ENCODE measurements around the gene COTL1. TPM values are rescaled to one million over a fixed set of nuclear protein-coding genes. Genes with fewer than 3 reads are reported as not detected.
A peak's percentile ranks its signal among the peaks of the same experiment; 100 is the strongest.

The COTL1 gene
- total and polyA plus RNA-seq, 11 donors, result 5.2 to 120 (median 11.0) TPM

- Histone ChIP-seq H3K4me1 (peaks cover 0 to 39% (median 0%) of the 10 kb centered on the region in 12 donors), H3K27ac (no peak overlapping the region), H3K27me3 (no peaks in the 10 kb centered on the region), H3K4me3 (no peak overlapping the region), H3K9me3 (peaks cover 0 to 4% (median 0%) of the 10 kb centered on the region in 12 donors), H3K36me3 (peaks cover 0 to 34% (median 0%) of the 10 kb centered on the region in 9 donors)
- intact Hi-C loops (cut with DNase I), result no loop called here
- ATAC-seq (no peak), DNase-seq (no peak)
- WGBS, 4 donors, result 58 to 75% (median 65%) methylated on average over 11 of the region's 11 CpGs
- TF ChIP-seq CTCF (IDR thresholded peaks at IDR 0.05), result no peak
- TF ChIP-seq POLR2A (IDR thresholded peaks at IDR 0.05), result no peak
Observed at GRCh38 chr16:84592718-84593117, 25.2 kb downstream of the COTL1 start.

- Histone ChIP-seq H3K27ac (no peak overlapping the region), H3K36me3 (peaks cover 0 to 39% (median 0%) of the 10 kb centered on the region in 9 donors), H3K4me3 (no peak overlapping the region), H3K9me3 (peaks cover 0 to 4% (median 0%) of the 10 kb centered on the region in 12 donors), H3K4me1 (peaks cover 0 to 37% (median 0%) of the 10 kb centered on the region in 12 donors), H3K27me3 (no peaks in the 10 kb centered on the region)
- no peak for TF ChIP-seq CTCF (IDR thresholded peaks at IDR 0.05)
- DNase-seq (no peak), ATAC-seq (no peak)
- intact Hi-C loops (cut with DNase I), result no loop called here
- 95 to 96% (median 95%) methylated on average over 24 of the region's 24 CpGs for WGBS, 4 donors
Observed at GRCh38 chr16:84589975-84590719, 27.7 kb downstream of the COTL1 start.

- Histone ChIP-seq H3K4me3 (no peak overlapping the region), H3K9me3 (peaks cover 0 to 4% (median 0%) of the 10 kb centered on the region in 12 donors), H3K27me3 (no peaks in the 10 kb centered on the region), H3K4me1 (peaks cover 0 to 37% (median 0%) of the 10 kb centered on the region in 12 donors), H3K27ac (no peak overlapping the region), H3K36me3 (peaks cover 0 to 47% (median 0%) of the 10 kb centered on the region in 9 donors)
- intact Hi-C loops (cut with DNase I), result no loop called here
- ATAC-seq, result no peak
- no peak for DNase-seq
- 93 to 96% (median 95%) methylated on average over 8 of the region's 8 CpGs for WGBS, 4 donors
- TF ChIP-seq POLR2A (IDR thresholded peaks at IDR 0.05) (no peak), CTCF (IDR thresholded peaks at IDR 0.05) (no peak)
Observed at GRCh38 chr16:84588991-84589390, 28.9 kb downstream of the COTL1 start.

GRCh38 chr16:84585886-84586285 is 32.0 kb downstream of the COTL1 start:
- no peak for TF ChIP-seq POLR2A (IDR thresholded peaks at IDR 0.05)
- no peak for TF ChIP-seq CTCF (IDR thresholded peaks at IDR 0.05)
- 64 to 70% (median 69%) methylated on average over 10 of the region's 10 CpGs for WGBS, 4 donors
- DNase-seq, result peak in 1 of 5 donors; percentile 23
- H3K27me3 ChIP-seq, result no peaks in the 10 kb centered on the region
- H3K4me1 ChIP-seq, result peaks cover 0 to 35% (median 0%) of the 10 kb centered on the region in 12 donors
- ATAC-seq, result peak in 3 of 4 donors; percentile 24 to 34 (median 29)
- H3K4me3 ChIP-seq, result no peak overlapping the region
- H3K27ac ChIP-seq, result peak overlapping the region in 1 of 12 donors; percentile 2
- H3K9me3 ChIP-seq, result peaks cover 0 to 3% (median 0%) of the 10 kb centered on the region in 12 donors
- H3K36me3 ChIP-seq, result peaks cover 0 to 60% (median 0%) of the 10 kb centered on the region in 9 donors
- intact Hi-C loops (cut with DNase I), result no loop called here

Measured in heart left ventricle (tissue), 16 donors.